Upper lobe of right lung (tissue), 1 donor: ENCODE results near the gene SCT. TPM values are rescaled to one million over a fixed set of nuclear protein-coding genes. Genes with fewer than 3 reads are reported as not detected.

Source experiments
- ATAC-seq: fragments of 200-7000 bp; cut with Tn5 transposase; one replicate; pipeline ENCODE4 v1.9.1; 2020; ENCODE audit warnings: mild to moderate bottlenecking, moderate library complexity
- DNase-seq: peaks from one replicate; pipeline ENCODE4 v3.0.0-alpha.2; 2020
- H3K27ac ChIP-seq: fragments of 200-600 bp; one replicate; pipeline ENCODE4 v1.8.0; 2022
- H3K27me3 ChIP-seq: fragments of 200-600 bp; one replicate; pipeline ENCODE4 v1.8.0; 2022; ENCODE audit warnings: mild to moderate bottlenecking
- H3K36me3 ChIP-seq: fragments of 200-600 bp; one replicate; pipeline ENCODE4 v1.8.0; 2022
- H3K4me1 ChIP-seq: fragments of 200-600 bp; one replicate; pipeline ENCODE4 v1.8.0; 2022
- H3K4me3 ChIP-seq: fragments of 200-600 bp; one replicate; pipeline ENCODE4 v1.8.0; 2022; ENCODE audit warnings: mild to moderate bottlenecking
- H3K9me3 ChIP-seq: fragments of 200-600 bp; one replicate; pipeline ENCODE4 v1.8.0; 2022
- CTCF ChIP-seq: fragments of 200-600 bp; IDR thresholded peaks from one replicate; pipeline ENCODE4 v1.8.0; 2022; ENCODE audit warnings: antibody characterized with exemption
- intact Hi-C: fragments of 100-400 bp; cut with DNase I; formaldehyde crosslinking; loops from one replicate; pipeline ENCODE4 v1.11.0; 2022
- total RNA-seq: library from RNA; stranded (reverse); fragmentation: NEBNext Ultra II Directional; extraction: Animal tissue kit (Norgen Biotek cat#: 25700); gene quantifications from one replicate; pipeline ENCODE4 v1.2.1, GENCODE V29; 2021
- donor health status: DM: no; HTN: yes; CAD: no; lungs with severe emphysema.

SCT gene
- total RNA-seq, 1 donor from 2014 or later = not detected

DNA sequence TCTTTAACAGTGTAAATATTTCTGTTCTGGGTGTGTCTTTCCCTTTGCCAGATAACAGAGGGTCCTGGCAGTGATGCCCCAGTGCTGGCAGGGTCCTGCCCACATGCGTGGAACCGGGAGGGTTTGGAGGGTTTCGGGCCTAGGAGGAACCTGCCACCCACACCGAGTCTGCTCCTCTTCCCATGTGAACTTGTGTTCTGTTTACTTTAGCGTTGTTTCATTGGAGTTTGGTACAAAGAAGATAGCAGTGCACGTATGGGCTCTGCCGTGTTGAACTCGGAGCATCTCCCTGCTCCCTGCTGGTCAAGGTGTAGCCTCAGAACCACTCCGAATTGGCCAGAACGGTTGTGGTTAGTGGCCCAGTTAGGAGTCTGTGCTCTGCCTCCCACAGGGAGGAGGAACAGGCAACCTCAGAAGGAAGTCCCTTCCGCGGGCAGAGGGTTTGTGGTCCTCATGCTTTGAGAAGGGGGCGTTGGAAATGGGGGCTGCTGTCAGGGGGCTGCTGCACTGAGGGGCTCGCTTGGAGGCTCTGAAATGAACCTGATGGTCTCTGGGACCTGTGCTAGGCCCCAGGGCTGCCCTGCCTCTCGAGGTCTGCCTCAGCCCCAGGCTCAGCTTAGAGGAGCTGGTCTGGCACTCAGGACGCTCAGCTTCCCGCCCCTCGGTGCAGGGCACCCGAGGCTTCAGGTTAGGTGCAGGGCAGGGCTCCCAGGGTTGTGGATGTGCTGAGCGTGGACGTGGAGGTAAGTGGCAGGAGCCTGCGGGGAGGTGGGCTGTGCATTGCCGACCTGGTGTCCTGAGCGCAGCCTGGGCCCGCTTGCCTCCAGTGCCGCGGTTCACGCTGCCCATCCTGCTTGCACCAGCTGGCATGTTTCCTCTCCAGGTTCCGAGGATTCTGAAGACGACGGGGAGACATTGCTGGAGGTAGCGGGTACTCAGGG, 40.3 kb downstream of the SCT start:
- Histone ChIP-seq H3K27ac (no peak overlapping the region), H3K4me3 (no peak overlapping the region), H3K4me1 (no peaks in the 10 kb centered on the region), H3K27me3 (no peaks in the 10 kb centered on the region), H3K9me3 (no peaks in the 10 kb centered on the region), H3K36me3 (peaks cover 81% of the 10 kb centered on the region)
- no peak for TF ChIP-seq CTCF
- intact Hi-C loops = no loop called here
- ATAC-seq (peak; percentile 6), DNase-seq (no peak)

- no peak overlapping the region for H3K4me3 ChIP-seq
- TF ChIP-seq CTCF = no peak
- no peaks in the 10 kb centered on the region for H3K4me1 ChIP-seq
- no peak overlapping the region for H3K27ac ChIP-seq
- intact Hi-C loops = no loop called here
- H3K9me3 ChIP-seq = no peaks in the 10 kb centered on the region
- H3K36me3 ChIP-seq = peaks cover 67% of the 10 kb centered on the region
- DNase-seq = no peak
- H3K27me3 ChIP-seq = no peaks in the 10 kb centered on the region
- ATAC-seq = no peak
Measured at GRCh38 chr11:584287-584686, 42.7 kb downstream of the SCT start.

GRCh38 chr11:581752-582151, 45.2 kb downstream of the SCT start:
- Histone ChIP-seq H3K9me3 (no peaks in the 10 kb centered on the region), H3K36me3 (peaks cover 42% of the 10 kb centered on the region), H3K27me3 (no peaks in the 10 kb centered on the region), H3K4me3 (no peak overlapping the region), H3K4me1 (peaks cover 18% of the 10 kb centered on the region), H3K27ac (no peak overlapping the region)
- intact Hi-C loops = no loop called here
- DNase-seq (no peak), ATAC-seq (no peak)
- TF ChIP-seq CTCF = no peak

- Histone ChIP-seq H3K4me1 (peaks cover 18% of the 10 kb centered on the region), H3K27me3 (no peaks in the 10 kb centered on the region), H3K4me3 (no peak overlapping the region), H3K27ac (no peak overlapping the region), H3K9me3 (no peaks in the 10 kb centered on the region), H3K36me3 (peaks cover 38% of the 10 kb centered on the region)
- ATAC-seq (no peak), DNase-seq (no peak)
- intact Hi-C loops = no loop called here
- no peak for TF ChIP-seq CTCF
Measured at GRCh38 chr11:581342-581741, 45.6 kb downstream of the SCT start.

DNA sequence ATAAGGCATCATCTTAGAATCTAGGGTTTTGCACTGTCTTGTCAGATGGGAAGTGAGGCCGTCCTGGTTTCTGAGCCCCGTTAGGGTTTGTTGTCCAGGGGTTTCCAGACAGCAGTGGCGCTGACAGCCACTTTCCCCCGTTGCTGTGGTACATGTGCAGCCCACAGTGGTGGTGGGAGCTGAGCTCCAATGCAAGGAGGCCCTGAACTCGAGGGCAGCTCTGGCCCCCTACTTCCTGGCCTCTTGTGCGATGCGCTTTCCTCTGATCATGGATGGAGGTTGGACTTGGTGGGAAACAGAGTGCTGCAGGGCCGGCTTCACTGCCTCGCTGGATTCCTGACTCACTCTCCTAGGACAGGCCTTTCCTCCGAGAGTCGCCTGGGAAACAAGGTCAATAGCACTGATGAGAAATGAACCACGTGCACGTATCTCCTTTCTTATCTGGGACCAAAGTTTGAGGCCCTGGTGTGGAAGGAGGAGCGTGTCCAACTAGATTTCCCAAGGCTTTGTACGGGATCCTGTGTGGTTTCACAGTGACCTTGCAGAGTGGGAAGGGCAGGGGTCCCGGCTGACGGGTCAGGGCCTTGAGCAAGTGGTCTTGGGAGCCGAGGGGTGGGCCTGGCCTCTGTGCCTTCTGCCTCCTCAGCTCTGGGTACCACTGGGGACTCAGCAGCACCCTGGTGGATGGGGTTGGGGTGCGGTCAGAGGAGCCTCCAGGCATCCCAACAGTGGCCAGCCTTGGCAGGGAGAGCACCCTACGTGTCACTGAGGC, 47.0 kb downstream of the SCT start:
- no peaks in the 10 kb centered on the region for H3K27me3 ChIP-seq
- H3K9me3 ChIP-seq = no peaks in the 10 kb centered on the region
- no peak overlapping the region for H3K4me3 ChIP-seq
- H3K36me3 ChIP-seq = peaks cover 35% of the 10 kb centered on the region
- H3K4me1 ChIP-seq = peaks cover 24% of the 10 kb centered on the region
- DNase-seq = no peak
- H3K27ac ChIP-seq = no peak overlapping the region
- TF ChIP-seq CTCF = no peak
- no peak for ATAC-seq
- intact Hi-C loops = no loop called here
